ENCODE data around the gene SSBP1. TPM values are rescaled to one million over a fixed set of nuclear protein-coding genes. Genes with fewer than 3 reads are reported as not detected.
"Not testable (repeated sequence)": the region's sequence is repeated elsewhere in the genome, so short reads cannot be mapped to it uniquely, and the experiment has no call there.

The SSBP1 gene
- polyA plus RNA-seq (2013, experiment 1 of 2), result 250 TPM
- polyA plus RNA-seq (2013, experiment 2 of 2), result 255 TPM

GRCh38 chr7:141737836-141738591 is at the start of gene SSBP1:
TSS of gene SSBP1 (plus strand) at chr7:141738358. CDS start at chr7:141739167, 809 bp downstream.
- peaks cover 41% of the 10 kb centered on the region for H3K36me3 ChIP-seq (ENCODE audit: insufficient read depth, low read length)
- peak within 1 kb of the TSS; percentile 96 for H3K9ac ChIP-seq (ENCODE audit: low read depth, low read length)
- H3K4me3 ChIP-seq (ENCODE audit: low read length), result peak within 1 kb of the TSS; percentile 96
- H3K27me3 ChIP-seq (ENCODE audit: insufficient read depth, low read length), result no peaks in the 10 kb centered on the region
- H3K9me3 ChIP-seq (ENCODE audit: insufficient read depth, low read depth, low read length), result no peaks in the 10 kb centered on the region
- H3K27ac ChIP-seq (ENCODE audit: low read depth, low read length), result peak within 1 kb of the TSS; percentile 74
- 13% methylated on average over 46 of the region's 46 CpGs for WGBS
- H3K4me1 ChIP-seq (ENCODE audit: insufficient read depth, low read length), result peaks cover 16% of the 10 kb centered on the region

GRCh38 chr7:141689072-141689825 is 48.9 kb upstream of the SSBP1 start:
- H3K9ac ChIP-seq (ENCODE audit: low read depth, low read length); H3K4me3 ChIP-seq (ENCODE audit: low read length); H3K4me1 ChIP-seq (ENCODE audit: insufficient read depth, low read length); H3K27me3 ChIP-seq (ENCODE audit: insufficient read depth, low read length); H3K27ac ChIP-seq (ENCODE audit: low read depth, low read length); H3K9me3 ChIP-seq (ENCODE audit: insufficient read depth, low read depth, low read length): not testable (repeated sequence)
- WGBS, result 96% methylated on average over 3 of the region's 3 CpGs
- H3K36me3 ChIP-seq (ENCODE audit: insufficient read depth, low read length), result peaks cover 14% of the 10 kb centered on the region

DNA sequence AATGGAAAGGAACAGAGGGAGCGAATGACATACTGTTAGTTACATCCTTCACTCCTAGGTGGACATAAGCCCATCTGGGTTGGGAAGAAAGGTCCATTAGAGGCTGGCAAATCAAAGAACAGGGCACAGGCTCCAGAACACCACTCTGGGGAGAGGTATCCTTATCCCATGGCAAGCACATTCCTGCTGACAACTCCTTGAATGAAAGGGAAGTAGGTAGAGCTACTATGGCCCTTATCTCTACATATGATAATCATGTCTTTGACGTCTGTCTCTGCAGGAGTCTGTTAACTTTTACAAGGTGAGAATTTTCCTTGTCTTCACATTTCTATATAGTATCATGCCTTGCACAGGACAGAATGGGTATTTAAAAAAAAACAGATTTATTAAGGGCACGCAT is 46.6 kb upstream of the SSBP1 start:
- H3K9me3 ChIP-seq (ENCODE audit: insufficient read depth, low read depth, low read length), result no peaks in the 10 kb centered on the region
- H3K27ac ChIP-seq (ENCODE audit: low read depth, low read length), result no peak overlapping the region
- no peaks in the 10 kb centered on the region for H3K36me3 ChIP-seq (ENCODE audit: insufficient read depth, low read length)
- no peaks in the 10 kb centered on the region for H3K27me3 ChIP-seq (ENCODE audit: insufficient read depth, low read length)
- H3K4me3 ChIP-seq (ENCODE audit: low read length), result no peak overlapping the region
- peaks cover 4% of the 10 kb centered on the region; the same call in 1 of the 2 replicates for H3K4me1 ChIP-seq (ENCODE audit: insufficient read depth, low read length)
- no peak overlapping the region for H3K9ac ChIP-seq (ENCODE audit: low read depth, low read length)
- WGBS, result 89% methylated on average over 1 of the region's 3 CpGs

DNA sequence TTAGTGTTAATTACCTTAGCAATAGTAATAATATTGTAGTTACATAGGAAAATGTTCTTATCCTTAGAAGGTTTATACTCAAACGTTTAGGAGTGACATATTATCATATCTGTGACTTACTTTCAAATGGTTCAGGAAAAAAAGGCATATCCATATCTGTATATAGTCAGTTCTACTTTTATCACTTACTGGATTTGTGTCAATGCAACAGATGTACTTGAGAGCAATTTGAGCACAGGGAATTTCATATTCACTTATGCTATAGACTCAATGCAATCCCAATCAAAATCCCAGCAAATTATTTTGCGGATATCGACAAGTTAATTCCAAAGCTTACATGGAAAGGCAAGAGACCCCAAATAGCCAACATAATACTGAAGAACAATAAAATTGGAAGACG is 46.2 kb upstream of the SSBP1 start:
- WGBS, result 98% methylated on average over 2 of the region's 4 CpGs
- Histone ChIP-seq H3K36me3 (ENCODE audit: insufficient read depth, low read length) (no peaks in the 10 kb centered on the region), H3K27me3 (ENCODE audit: insufficient read depth, low read length) (no peaks in the 10 kb centered on the region), H3K4me1 (ENCODE audit: insufficient read depth, low read length) (peaks cover 7% of the 10 kb centered on the region), H3K27ac (ENCODE audit: low read depth, low read length) (no peak overlapping the region), H3K9me3 (ENCODE audit: insufficient read depth, low read depth, low read length) (no peaks in the 10 kb centered on the region), H3K4me3 (ENCODE audit: low read length) (no peak overlapping the region), H3K9ac (ENCODE audit: low read depth, low read length) (no peak overlapping the region)

DNA sequence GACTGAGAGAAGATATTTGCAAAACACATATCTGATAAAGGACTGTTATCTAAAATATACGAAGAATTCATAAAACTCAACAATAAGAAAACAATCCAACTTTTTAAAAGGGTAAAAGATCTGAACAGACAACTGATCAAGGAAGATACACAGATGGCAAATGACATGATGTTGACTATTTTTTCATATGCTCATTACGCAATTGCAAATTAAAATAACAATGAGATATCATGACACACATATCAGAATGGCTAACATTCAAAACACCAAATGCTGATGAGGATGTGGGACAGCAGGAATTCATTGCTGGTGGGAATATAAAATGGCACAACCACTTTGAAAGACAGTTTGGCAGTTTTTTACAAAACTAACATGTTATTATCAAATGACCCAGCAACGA is 45.1 kb upstream of the SSBP1 start:
- no peak overlapping the region for H3K9ac ChIP-seq (ENCODE audit: low read depth, low read length)
- peaks cover 18% of the 10 kb centered on the region for H3K4me1 ChIP-seq (ENCODE audit: insufficient read depth, low read length)
- 100% methylated on average over 3 of the region's 3 CpGs for WGBS
- H3K9me3 ChIP-seq (ENCODE audit: insufficient read depth, low read depth, low read length), result no peaks in the 10 kb centered on the region
- no peaks in the 10 kb centered on the region for H3K27me3 ChIP-seq (ENCODE audit: insufficient read depth, low read length)
- H3K4me3 ChIP-seq (ENCODE audit: low read length), result no peak overlapping the region
- H3K36me3 ChIP-seq (ENCODE audit: insufficient read depth, low read length), result no peaks in the 10 kb centered on the region
- H3K27ac ChIP-seq (ENCODE audit: low read depth, low read length), result no peak overlapping the region

DNA sequence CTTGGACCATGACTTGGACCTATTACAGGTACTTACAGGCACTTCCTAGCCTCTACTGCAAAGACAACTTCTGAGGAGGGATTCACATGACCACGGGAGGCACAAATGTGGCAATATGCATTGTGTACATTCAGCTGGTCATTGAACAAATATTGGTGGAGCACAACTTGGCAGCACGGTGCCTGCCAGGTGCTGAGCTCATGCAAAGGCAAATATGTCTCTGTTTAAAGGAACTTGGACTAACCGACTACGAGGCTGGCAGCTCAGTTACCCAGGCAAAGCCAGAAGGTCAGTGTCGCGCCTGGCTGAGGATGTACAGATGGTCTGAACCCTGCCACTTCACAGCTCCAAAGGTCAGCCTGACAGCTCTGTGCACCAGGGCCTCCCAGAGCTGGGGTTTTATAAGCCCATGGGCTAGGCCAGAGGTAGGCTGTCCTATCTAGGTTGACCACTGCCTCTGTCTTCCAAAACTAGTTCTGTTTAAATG is 42.3 kb upstream of the SSBP1 start:
- WGBS, result 95% methylated on average over 6 of the region's 6 CpGs
- no peak overlapping the region for H3K9ac ChIP-seq (ENCODE audit: low read depth, low read length)
- no peak overlapping the region for H3K4me3 ChIP-seq (ENCODE audit: low read length)
- no peaks in the 10 kb centered on the region for H3K9me3 ChIP-seq (ENCODE audit: insufficient read depth, low read depth, low read length)
- no peak overlapping the region for H3K27ac ChIP-seq (ENCODE audit: low read depth, low read length)
- H3K36me3 ChIP-seq (ENCODE audit: insufficient read depth, low read length), result no peaks in the 10 kb centered on the region
- H3K27me3 ChIP-seq (ENCODE audit: insufficient read depth, low read length), result 0 out of 2 replicates have a peak, but pooled peaks cover 4% of the 10 kb centered on the region
- peaks cover 27% of the 10 kb centered on the region for H3K4me1 ChIP-seq (ENCODE audit: insufficient read depth, low read length)

DNA sequence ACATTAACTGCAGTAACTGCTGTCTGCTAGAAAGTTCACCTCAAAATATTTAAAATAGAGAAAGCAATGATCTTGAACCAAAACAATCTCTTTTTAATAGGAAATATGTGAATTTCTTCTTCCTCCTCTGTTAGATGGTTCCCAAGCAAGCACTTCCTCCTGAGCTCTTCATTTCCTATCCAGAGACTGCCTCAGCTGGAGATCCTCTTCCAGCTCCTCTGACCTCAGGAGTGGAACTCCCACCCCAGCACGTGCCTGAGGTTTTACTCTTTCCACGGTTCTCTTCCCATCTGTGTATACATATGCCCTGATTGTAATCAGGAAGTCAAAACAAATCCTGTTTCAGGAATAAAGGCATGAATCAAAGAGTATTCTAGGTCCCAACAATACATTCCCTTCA is 41.8 kb upstream of the SSBP1 start:
- 0 out of 2 replicates have a peak, but pooled peaks cover 6% of the 10 kb centered on the region for H3K27me3 ChIP-seq (ENCODE audit: insufficient read depth, low read length)
- H3K4me1 ChIP-seq (ENCODE audit: insufficient read depth, low read length), result peaks cover 27% of the 10 kb centered on the region
- H3K36me3 ChIP-seq (ENCODE audit: insufficient read depth, low read length), result no peaks in the 10 kb centered on the region
- H3K9ac ChIP-seq (ENCODE audit: low read depth, low read length), result no peak overlapping the region
- WGBS, result 96% methylated on average over 2 of the region's 2 CpGs
- H3K4me3 ChIP-seq (ENCODE audit: low read length), result no peak overlapping the region
- no peak overlapping the region for H3K27ac ChIP-seq (ENCODE audit: low read depth, low read length)
- H3K9me3 ChIP-seq (ENCODE audit: insufficient read depth, low read depth, low read length), result no peaks in the 10 kb centered on the region

DNA sequence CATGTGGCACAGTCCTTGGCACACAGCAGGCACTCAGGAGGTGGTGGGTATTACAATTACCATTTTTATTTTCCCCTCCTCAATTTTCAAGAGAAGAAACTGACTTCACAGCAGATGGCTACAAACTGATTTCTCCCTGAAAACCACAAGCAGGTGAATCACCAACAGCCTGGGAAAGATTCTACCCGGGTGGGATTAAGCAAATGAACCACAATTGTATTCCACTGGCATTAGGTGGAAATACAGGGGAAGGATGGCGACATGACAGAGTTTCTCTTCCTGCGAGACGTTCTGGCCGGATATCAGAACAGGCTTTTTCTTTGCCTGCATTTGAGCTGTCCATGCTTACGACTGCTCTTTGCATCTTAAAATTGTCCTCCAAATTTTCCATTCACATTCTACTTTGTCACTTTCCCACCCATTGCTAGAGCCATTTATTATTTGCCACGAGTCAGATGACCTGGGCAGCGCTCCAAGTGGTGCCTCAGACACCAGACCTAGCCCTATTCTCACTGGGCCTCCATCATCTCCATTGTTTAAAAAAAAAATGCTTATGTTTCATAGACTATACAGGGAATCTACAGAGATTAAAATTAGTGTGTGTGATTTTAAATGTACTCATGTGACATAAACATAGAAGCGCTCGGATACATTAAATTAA is 40.8 kb upstream of the SSBP1 start:
- H3K4me1 ChIP-seq (ENCODE audit: insufficient read depth, low read length), result peaks cover 23% of the 10 kb centered on the region
- H3K36me3 ChIP-seq (ENCODE audit: insufficient read depth, low read length), result no peaks in the 10 kb centered on the region
- no peaks in the 10 kb centered on the region for H3K9me3 ChIP-seq (ENCODE audit: insufficient read depth, low read depth, low read length)
- peaks cover 8% of the 10 kb centered on the region for H3K27me3 ChIP-seq (ENCODE audit: insufficient read depth, low read length)
- no peak overlapping the region for H3K27ac ChIP-seq (ENCODE audit: low read depth, low read length)
- WGBS, result 83% methylated on average over 10 of the region's 10 CpGs
- no peak overlapping the region for H3K9ac ChIP-seq (ENCODE audit: low read depth, low read length)
- H3K4me3 ChIP-seq (ENCODE audit: low read length), result no peak overlapping the region

- Histone ChIP-seq H3K9ac (ENCODE audit: low read depth, low read length) (no peak overlapping the region), H3K27me3 (ENCODE audit: insufficient read depth, low read length) (peaks cover 19% of the 10 kb centered on the region), H3K4me3 (ENCODE audit: low read length) (no peak overlapping the region), H3K27ac (ENCODE audit: low read depth, low read length) (no peak overlapping the region), H3K36me3 (ENCODE audit: insufficient read depth, low read length) (no peaks in the 10 kb centered on the region), H3K9me3 (ENCODE audit: insufficient read depth, low read depth, low read length) (no peaks in the 10 kb centered on the region), H3K4me1 (ENCODE audit: insufficient read depth, low read length) (peaks cover 23% of the 10 kb centered on the region)
- WGBS, result 100% methylated on average over 1 of the region's 1 CpG
Measured at GRCh38 chr7:141698247-141699015, 39.7 kb upstream of the SSBP1 start.

DNA sequence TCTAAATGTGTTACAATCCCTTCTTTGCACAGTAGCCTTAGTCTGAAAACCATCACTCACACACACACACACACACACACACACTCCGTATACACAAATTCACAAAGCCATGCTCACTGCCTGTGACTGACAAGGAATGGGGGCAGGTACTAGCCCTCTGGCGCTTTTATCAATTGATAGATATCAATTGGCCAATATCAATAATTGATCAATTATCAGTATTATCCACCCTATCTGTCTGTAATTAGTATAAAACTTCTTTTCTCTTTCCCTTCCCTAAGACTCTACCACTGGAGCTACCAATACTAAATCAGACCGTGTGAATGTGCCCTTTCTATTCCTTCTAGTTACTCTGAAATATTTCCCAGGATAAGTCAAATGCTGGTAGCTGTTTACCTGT is 38.3 kb upstream of the SSBP1 start:
- H3K36me3 ChIP-seq (ENCODE audit: insufficient read depth, low read length), result no peaks in the 10 kb centered on the region
- H3K4me1 ChIP-seq (ENCODE audit: insufficient read depth, low read length), result peaks cover 32% of the 10 kb centered on the region
- 72% methylated on average over 3 of the region's 3 CpGs for WGBS
- H3K27me3 ChIP-seq (ENCODE audit: insufficient read depth, low read length), result peaks cover 29% of the 10 kb centered on the region
- no peak overlapping the region for H3K9ac ChIP-seq (ENCODE audit: low read depth, low read length)
- H3K27ac ChIP-seq (ENCODE audit: low read depth, low read length), result no peak overlapping the region
- no peak overlapping the region for H3K4me3 ChIP-seq (ENCODE audit: low read length)
- no peaks in the 10 kb centered on the region for H3K9me3 ChIP-seq (ENCODE audit: insufficient read depth, low read depth, low read length)

Data from HUES64 (cell line).